HEK293T (cell line): Measurements from ENCODE around the gene PRDM16.

Source experiments
- CTCF ChIA-PET: fragments of 350-600 bp; formaldehyde crosslinking; extraction: SDS; loops from one replicate; lab custom pipeline; 2021; ENCODE audit warnings: antibody characterized with exemption, inconsistent platforms; lab: Yijun Ruan, JAX
- POLR2A ChIA-PET: fragments of 350-600 bp; formaldehyde crosslinking; extraction: SDS; loops from one replicate; lab custom pipeline; 2020; ENCODE audit warnings: antibody characterized with exemption, inconsistent platforms; lab: Yijun Ruan, JAX
- DNase-seq: peaks from one replicate; pipeline ENCODE4 v3.0.0; 2012; ENCODE audit warnings: mixed read lengths; ENCODE audit errors: extremely low spot score
- ARNT ChIP-seq: fragments of 450-650 bp; IDR thresholded peaks from 2 replicates; pipeline ENCODE4 v1.6.1; 2017; ENCODE audit warnings: mild to moderate bottlenecking
- BHLHE40 ChIP-seq: fragments of 450-650 bp; IDR thresholded peaks from 2 replicates; pipeline ENCODE4 v1.6.1; 2016; ENCODE audit warnings: mild to moderate bottlenecking, moderate library complexity, borderline replicate concordance
- CTBP1 ChIP-seq: fragments of 450-650 bp; IDR thresholded peaks from 2 replicates; pipeline ENCODE4 v1.6.1; 2016; ENCODE audit warnings: borderline replicate concordance
- ELF4 ChIP-seq: fragments of 450-650 bp; IDR thresholded peaks from 2 replicates; pipeline ENCODE4 v1.6.1; 2017; ENCODE audit warnings: antibody characterized with exemption
- FOXA1 ChIP-seq: fragments of 450-650 bp; IDR thresholded peaks from 2 replicates; pipeline ENCODE4 v1.6.1; 2016; ENCODE audit warnings: mild to moderate bottlenecking
- FOXK2 ChIP-seq: fragments of 450-650 bp; IDR thresholded peaks from 2 replicates; pipeline ENCODE4 v1.6.1; 2016; ENCODE audit warnings: mild to moderate bottlenecking
- FOXM1 ChIP-seq: fragments of 450-650 bp; IDR thresholded peaks from 2 replicates; pipeline ENCODE4 v1.6.1; 2017; ENCODE audit warnings: mild to moderate bottlenecking, borderline replicate concordance
- HDGF ChIP-seq: fragments of 450-650 bp; IDR thresholded peaks from 2 replicates; pipeline ENCODE4 v1.6.1; 2017; ENCODE audit warnings: antibody characterized with exemption, borderline replicate concordance
- L3MBTL2 ChIP-seq: fragments of 450-650 bp; conservative IDR thresholded peaks from 2 replicates; pipeline ENCODE4 v1.6.1; 2016; ENCODE audit warnings: mild to moderate bottlenecking
- LEF1 ChIP-seq: fragments of 450-650 bp; IDR thresholded peaks from 2 replicates; pipeline ENCODE4 v1.6.1; 2017; ENCODE audit warnings: mild to moderate bottlenecking, borderline replicate concordance
- NFRKB ChIP-seq: fragments of 450-650 bp; IDR thresholded peaks from 2 replicates; pipeline ENCODE4 v1.6.1; 2016; ENCODE audit warnings: mild to moderate bottlenecking, moderate library complexity
- SP1 ChIP-seq: fragments of 450-650 bp; IDR thresholded peaks from 2 replicates; pipeline ENCODE4 v1.6.1; 2017
- SUZ12 ChIP-seq: fragments of 450-650 bp; IDR thresholded peaks from 2 replicates; pipeline ENCODE4 v1.6.1; 2016; ENCODE audit warnings: mild to moderate bottlenecking
- TARDBP ChIP-seq: fragments of 450-650 bp; IDR thresholded peaks from 2 replicates; pipeline ENCODE4 v1.6.1; 2016
- ZNF384 ChIP-seq: fragments of 450-650 bp; IDR thresholded peaks from 2 replicates; pipeline ENCODE4 v1.6.1; 2016
- TF ChIP-seq, protein P1 (sequence below): fragments of 450-650 bp; IDR thresholded peaks from 2 replicates; pipeline ENCODE4 v1.6.1; 2016

Gene PRDM16

DNA sequence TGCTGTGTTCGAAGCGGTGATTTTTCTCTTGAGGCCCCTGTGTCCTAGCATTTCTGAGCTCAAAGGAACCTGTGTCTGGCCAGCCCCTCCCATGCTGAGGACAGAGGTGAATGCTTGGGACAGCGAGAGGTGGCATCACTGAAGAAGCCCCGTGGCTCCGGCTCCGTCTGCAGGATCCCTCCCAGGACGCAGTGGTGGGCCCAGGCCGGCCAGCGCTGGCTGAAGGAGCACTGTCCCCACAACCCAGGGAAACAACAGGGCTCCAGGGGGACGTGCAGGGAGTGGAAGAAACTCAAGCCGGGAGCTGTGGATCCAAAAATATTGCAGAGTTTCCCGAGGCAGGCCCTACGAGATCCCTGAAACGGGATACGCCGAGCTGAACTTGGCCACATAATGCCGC, 221.4 kb downstream of the PRDM16 start:
- ChIA-PET CTCF (no interaction called here), POLR2A (no interaction called here)
- no peak for TF ChIP-seq LEF1
- TF ChIP-seq FOXA1: no peak
- TF ChIP-seq HDGF: no peak
- no peak for TF ChIP-seq FOXM1
- TF ChIP-seq L3MBTL2: no peak
- no peak for TF ChIP-seq CTBP1
- TF ChIP-seq NFRKB: no peak
- TF ChIP-seq BHLHE40: no peak
- TF ChIP-seq SUZ12: no peak
- TF ChIP-seq ELF4: no peak
- TF ChIP-seq SP1: no peak
- no peak for TF ChIP-seq ARNT
- DNase-seq: no peak

DNA sequence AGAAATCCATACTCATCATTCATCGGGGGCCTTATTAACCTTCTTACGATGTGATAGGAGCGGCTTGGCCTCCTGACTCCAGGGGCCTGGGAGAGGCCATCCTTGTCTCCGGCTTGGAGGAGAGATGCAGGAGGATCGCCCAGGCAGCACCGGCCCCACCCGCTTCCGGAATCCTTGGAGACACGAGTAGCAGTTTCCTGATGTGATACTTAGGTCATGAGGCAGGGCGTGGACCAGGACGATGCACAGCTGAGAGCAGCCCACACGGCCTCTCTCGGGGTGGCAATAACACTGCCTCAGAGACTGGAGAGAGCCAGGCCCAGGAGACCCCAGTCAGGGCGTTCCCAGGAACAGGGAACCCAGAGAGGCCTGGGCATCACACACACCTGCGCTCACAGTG, 221.9 kb downstream of the PRDM16 start:
- DNase-seq: no peak
- CTCF ChIA-PET: no interaction called here
- no peak for TF ChIP-seq FOXK2
- no peak for TF ChIP-seq LEF1
- no peak for TF ChIP-seq L3MBTL2
- TF ChIP-seq FOXA1: no peak
- no peak for TF ChIP-seq HDGF
- no peak for TF ChIP-seq SUZ12
- no peak for TF ChIP-seq FOXM1
- no peak for TF ChIP-seq TARDBP
- TF ChIP-seq ZNF384: no peak
- no peak for TF ChIP-seq NFRKB
- POLR2A ChIA-PET: no interaction called here

DNA sequence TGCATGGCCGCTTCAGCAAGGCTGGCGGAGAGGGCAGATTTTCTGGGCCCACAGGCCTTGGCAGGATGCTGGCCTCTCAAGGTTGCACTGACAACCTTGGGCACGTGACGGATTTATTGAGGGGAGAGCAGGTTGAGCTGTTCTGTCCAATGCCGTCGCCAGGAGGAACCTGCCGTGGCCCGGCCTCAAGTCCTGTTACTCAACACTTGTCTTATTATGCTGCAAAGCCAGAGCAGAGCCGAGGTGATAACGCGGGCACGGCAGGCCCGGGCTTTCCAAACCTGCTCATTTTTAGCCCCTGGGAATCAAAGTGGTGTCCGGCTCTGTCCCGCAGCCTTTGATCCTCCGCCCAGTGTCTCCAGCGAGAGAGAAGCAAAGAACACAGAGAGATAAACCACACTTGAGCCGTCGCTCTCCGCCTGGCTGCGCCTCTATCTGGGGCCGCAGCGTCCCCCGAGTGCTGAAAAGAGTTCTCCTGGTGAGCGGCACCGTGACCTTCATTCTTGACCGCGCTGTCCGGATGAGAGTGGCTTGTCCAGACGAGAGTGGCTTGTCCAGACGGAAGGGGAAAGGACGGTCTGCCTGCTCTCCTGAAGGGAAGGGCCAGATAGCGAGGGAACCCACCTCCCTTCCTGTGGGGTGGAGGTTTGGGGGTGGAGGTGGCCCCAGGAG, 223.2 kb downstream of the PRDM16 start:
- POLR2A ChIA-PET: no interaction called here
- DNase-seq: no peak
- TF ChIP-seq CTBP1 (no peak), FOXM1 (no peak), HDGF (no peak), BHLHE40 (no peak), FOXK2 (no peak), LEF1 (no peak), SP1 (no peak), ZNF384 (no peak), TARDBP (no peak), ELF4 (no peak), ARNT (no peak), SUZ12 (no peak)
- TF ChIP-seq, protein P1, sequence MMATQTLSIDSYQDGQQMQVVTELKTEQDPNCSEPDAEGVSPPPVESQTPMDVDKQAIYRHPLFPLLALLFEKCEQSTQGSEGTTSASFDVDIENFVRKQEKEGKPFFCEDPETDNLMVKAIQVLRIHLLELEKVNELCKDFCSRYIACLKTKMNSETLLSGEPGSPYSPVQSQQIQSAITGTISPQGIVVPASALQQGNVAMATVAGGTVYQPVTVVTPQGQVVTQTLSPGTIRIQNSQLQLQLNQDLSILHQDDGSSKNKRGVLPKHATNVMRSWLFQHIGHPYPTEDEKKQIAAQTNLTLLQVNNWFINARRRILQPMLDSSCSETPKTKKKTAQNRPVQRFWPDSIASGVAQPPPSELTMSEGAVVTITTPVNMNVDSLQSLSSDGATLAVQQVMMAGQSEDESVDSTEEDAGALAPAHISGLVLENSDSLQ: no peak
- CTCF ChIA-PET: no interaction called here

DNA sequence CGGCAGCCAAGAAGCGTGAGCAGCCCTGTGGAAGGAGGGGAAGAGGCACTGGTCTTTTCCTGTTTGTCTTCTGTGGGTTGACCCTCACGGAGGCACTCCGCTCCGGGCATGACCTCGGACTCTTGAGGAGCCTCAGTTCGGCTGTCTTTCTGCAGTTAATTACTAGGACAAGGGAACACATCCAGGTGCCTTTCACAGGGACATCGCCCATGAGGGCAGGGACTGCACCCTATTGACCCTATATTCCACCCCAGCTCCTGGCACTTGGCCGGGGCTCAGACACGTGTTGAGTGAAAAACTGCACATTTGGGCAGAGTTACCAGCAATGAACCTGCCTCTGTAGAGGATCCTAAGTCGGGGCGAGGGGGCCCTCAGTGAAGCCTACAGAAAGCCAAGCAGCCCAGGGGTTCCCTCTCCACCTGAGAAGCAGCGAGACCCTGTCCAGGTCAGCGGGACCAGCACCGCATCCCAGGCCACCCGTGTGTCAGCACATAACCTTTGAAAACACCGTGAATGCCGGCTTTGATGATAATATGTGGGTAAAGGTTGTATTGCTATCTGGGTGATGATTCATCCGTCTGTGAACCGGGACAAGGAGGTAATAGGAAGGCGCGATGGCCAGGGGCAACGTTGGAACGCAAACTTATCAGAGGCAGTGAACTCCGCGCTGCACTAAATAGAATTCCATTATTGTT, 224.0 kb downstream of the PRDM16 start:
- POLR2A ChIA-PET: no interaction called here
- DNase-seq: no peak
- TF ChIP-seq BHLHE40 (no peak), NFRKB (no peak), ZNF384 (no peak), L3MBTL2 (no peak), FOXM1 (no peak), SUZ12 (no peak), HDGF (no peak), CTBP1 (no peak), FOXK2 (no peak), ARNT (no peak), SP1 (no peak), LEF1 (no peak), FOXA1 (no peak), TARDBP (no peak), ELF4 (no peak)
- TF ChIP-seq, protein P1: no peak
- CTCF ChIA-PET: no interaction called here

DNA sequence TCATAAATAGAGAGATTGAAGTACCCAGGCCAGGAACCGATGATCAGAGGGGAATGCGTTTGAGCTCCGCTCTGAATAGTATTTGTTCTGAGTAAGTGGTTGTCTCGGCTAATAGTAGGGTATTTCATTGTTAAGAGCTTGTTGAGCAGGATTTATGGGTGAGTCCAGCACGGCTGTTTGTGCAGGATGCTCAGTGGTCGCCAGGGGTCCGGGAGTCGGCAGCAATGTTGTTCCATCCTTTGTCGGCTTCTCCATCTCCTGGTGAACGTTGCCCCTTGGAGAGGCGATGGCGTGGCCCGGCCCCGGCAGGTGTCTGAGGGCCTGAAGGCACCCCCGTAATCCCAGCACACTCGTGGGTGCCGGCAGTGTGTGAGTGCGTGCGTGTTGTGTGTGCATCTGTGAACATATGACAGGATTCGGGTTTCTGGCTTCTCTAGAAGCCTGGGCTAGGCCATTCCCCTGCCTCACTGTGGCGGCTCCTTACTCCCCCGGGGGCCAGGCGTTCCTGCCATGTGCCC, 224.6 kb downstream of the PRDM16 start:
- ChIA-PET POLR2A (no interaction called here), CTCF (no interaction called here)
- no peak for DNase-seq
- no peak for TF ChIP-seq FOXK2
- TF ChIP-seq ELF4: no peak
- TF ChIP-seq NFRKB: no peak
- TF ChIP-seq CTBP1: no peak
- no peak for TF ChIP-seq TARDBP
- no peak for TF ChIP-seq SUZ12
- TF ChIP-seq L3MBTL2: no peak
- TF ChIP-seq FOXM1: no peak
- no peak for TF ChIP-seq SP1
- no peak for TF ChIP-seq HDGF
- no peak for TF ChIP-seq BHLHE40
- TF ChIP-seq LEF1: no peak
- TF ChIP-seq, protein P1: no peak
- TF ChIP-seq ZNF384: no peak
- no peak for TF ChIP-seq FOXA1
- TF ChIP-seq ARNT: no peak
